Stimulated activated CD4-positive, alpha-beta T cell treated with anti-CD3 and anti-CD28 coated beads, Interleukin-4, amount 100 ng/mL, for 48 hours (primary cell): ENCODE results near the gene DET1.
"Not testable (repeated sequence)": the region's sequence is repeated elsewhere in the genome, so short reads cannot be mapped to it uniquely, and the experiment has no call there.

Experiments
- DNase-seq, 2 donors: peaks; one replicate each; pipeline ENCODE4 v3.0.0-alpha.2; 2020; ENCODE audit warnings: low read depth in 2 of 2

DET1 gene

GRCh38 chr15:88546248-88547129 is at the start of gene DET1:
DET1 (minus strand) TSS chr15:88546681; CDS start chr15:88531705, 14,976 bp downstream.
- DNase-seq = peak; percentile 93

DNA sequence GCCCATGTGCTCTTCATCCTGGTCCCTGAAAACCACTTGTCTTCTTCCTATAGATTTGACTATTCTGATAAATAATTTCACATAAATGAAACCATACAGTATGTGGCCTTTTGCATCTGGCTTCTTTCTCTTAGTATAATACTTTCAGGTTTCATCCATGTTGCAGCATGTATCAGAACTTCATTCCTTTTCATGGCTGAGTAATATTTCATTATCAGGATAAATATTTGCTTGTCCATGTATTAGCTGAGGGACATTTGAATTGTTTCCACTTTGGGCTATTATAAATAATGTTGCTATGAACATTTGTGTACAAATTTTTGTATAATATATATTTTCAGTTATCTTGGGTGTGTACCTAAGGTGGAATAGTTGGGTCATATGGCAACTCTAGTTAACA is 44.9 kb upstream of the DET1 start:
- DNase-seq = no peak

DNA sequence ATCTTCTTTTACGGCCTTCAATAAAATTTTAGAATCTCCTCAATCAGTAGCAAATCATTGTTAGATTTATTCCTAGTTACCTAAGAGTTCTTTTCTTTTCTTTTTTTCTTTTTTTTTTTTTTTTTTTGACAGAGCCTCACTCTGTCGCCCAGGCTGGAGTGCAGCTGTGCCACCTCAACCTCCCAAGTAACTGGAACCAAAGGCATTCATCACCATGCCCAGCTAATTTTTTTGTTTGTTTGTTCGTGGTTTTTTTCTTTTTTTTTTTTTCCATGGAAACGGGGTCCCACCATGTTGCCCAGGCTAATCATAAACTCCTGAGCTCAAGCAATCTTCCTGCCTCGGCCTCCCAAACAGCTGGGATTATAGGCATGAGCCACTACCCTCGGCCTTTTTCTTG is 44.3 kb upstream of the DET1 start:
- no peak for DNase-seq

DNA sequence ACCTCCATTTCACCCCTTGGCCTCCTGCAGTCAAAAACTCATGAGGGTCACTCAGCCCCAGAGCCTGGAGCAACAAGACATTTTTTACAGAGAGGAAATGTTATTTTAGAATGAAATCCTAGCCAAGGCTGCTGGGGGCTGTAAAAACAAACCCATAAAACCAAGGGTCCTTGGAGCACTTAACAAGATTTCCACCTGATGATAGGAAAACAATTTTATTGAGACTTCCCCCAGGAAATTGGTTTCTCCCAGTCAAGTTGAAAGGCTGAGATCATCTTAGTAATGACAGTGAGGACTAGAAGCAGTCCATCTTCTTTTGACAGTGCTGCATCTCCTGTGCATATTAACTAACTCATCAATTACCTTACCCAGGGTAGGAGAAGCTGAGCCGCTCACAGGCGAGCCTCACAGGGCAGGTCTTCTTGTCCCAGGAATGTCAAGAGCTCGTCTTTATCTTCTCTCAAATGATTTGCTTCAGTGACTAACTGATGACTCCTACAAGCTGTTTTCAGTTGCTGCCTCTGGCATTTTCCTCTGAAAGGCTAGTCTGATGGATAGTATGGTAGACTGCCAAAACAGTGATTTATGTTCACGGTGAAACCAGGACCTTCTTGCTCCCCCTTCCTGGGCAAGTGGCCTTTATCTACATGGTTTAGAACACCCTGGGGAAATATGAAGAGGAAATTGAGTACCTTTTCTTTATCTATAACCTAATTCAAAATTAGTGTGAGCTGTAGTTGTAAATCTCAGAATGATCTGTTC is 40.1 kb upstream of the DET1 start:
- DNase-seq = no peak

GRCh38 chr15:88580532-88580931 is 34.1 kb upstream of the DET1 start:
- no peak for DNase-seq

DNA sequence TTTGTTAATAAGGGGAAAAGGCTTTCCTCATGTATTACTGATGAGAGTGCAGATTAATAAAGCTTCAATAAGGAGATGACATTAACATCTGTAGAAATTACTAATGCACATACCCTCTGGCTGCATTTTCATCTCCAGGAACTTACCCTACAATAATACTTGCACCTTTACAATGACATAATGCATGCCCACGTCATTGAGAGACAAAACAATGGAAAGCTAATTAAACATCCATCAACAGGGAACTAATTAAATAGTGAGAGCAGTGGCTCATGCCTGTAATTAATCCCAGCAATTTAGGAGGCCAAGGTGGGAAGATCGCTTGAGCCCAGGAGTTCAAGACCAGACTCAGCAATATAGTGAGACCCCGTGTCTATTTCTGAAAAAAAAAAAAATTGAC is 32.8 kb upstream of the DET1 start:
- DNase-seq = no peak

- DNase-seq = no peak
These were observed 28.2 kb upstream of the DET1 start for GRCh38 chr15:88574655-88575054.

DNA sequence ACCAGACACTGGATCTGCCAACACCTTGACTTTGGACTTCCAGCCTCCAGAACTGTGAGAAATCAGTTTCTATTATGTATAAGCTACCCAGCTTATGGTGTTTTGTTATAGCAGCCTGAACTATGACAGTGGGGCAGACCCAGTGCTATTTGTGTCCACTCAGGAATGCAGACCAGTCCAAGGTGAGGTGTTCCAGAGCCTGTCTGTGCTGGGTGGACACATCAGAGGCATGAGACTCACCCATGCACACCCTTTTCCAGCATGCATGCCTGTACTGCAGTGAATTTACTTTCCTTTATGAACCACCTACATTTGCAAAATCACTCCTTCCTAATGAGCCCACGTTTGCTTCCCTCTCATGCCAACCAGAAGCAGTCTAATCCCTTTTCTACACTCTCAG is 27.6 kb upstream of the DET1 start:
- no peak for DNase-seq

- DNase-seq = no peak
These were observed 25.4 kb upstream of the DET1 start for GRCh38 chr15:88571852-88572259.

DNA sequence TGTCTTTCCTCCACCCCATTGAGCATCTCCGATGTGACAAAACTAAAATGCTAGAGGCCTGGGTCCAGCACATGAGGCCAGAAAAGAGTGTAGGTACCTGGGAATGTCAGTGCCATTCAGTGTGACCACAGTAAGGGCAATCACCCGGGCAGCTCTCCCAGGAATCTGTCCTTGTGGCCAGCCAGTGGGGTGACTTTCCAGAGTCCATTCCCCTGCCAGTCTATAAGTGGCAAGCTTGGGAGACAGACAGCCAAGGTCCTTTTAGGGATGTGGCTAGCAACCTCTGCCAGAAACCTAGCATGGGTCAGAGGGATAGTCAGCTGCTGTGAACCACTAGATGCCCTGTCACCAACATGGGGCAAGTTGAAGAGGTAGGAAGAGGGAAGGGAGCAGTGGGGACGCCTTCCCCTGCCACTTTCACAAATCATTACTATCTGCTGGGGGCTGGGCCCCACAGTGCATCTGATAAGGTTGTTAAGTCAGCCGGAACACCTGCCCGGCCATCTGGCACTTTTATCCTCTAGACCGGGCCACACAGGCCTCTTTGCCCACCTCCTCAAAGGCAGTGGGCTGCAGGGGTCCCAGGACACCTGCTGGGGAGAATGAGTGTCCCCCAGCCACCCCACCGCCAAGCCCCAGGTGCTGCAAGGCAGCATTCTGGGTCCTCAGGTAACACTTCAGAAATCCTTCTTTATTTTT is 24.8 kb upstream of the DET1 start:
- no peak for DNase-seq

DNA sequence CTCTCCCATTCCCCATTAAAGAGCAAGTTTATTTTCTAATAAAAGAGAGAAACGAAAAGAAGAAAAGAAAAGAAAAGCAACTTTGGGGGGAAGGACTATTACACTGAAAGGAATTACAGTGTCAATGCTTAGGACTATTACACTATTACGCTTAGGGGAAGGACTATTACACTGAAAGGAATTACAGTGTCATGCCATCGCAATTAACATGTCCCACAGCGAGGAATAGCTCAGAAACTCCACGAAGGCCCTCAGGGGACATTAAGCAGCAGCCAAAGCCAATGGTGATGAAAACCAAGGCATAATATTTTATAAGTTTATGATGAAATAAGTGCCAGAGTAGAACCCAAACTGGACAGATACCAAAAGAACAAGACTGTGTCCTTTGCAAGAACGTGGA is 22.1 kb upstream of the DET1 start:
- DNase-seq = no peak

DNA sequence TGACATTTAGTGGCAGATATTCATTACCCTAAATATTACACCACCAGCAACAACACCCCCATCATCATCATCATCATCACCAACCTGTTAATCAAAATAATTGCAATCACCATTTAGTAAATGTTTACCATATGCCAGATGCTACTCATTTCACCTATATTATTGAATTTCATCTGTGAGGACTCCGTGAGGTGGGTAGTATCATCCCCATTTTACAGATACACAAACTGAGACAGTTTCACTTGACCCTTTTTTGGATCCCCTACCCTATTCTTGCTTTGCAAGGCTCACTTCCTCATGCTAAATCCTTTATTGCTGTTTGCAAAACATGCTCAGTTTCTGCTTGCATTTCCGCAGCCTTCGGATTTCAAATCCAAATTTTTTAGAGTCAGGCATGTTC is 18.3 kb upstream of the DET1 start:
- no peak for DNase-seq

- DNase-seq = no peak
These were observed 17.2 kb upstream of the DET1 start for GRCh38 chr15:88563638-88564037.

- not testable (repeated sequence) for DNase-seq
These were observed 13.1 kb upstream of the DET1 start for GRCh38 chr15:88559565-88559964.

GRCh38 chr15:88558026-88558425 is 11.5 kb upstream of the DET1 start:
- DNase-seq = not testable (repeated sequence)

DNA sequence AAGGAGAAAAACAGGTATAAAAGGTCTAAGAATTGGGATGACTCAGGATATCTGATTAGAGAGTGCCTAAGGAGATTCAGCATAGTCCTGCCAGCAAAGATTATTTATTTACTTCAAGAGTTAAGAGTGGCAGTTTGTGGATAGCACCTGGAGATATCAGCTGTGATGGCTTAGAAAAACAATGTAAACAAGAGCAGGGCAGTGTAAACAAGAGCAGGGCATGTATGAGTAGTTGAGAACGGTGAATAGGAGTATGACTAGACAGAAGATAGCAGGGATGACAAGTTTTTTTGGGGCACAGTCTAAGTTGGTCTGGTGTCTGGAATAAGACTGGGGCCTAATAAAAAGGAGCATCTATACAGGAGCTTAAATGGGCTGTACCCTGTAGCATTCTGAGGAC is 1.5 kb upstream of the DET1 start:
- DNase-seq = not testable (repeated sequence)

GRCh38 chr15:88545578-88546247 is 768 bp downstream of the DET1 start:
- DNase-seq = not testable (repeated sequence)

GRCh38 chr15:88543065-88543776 is 3.3 kb downstream of the DET1 start:
- no peak for DNase-seq

DNA sequence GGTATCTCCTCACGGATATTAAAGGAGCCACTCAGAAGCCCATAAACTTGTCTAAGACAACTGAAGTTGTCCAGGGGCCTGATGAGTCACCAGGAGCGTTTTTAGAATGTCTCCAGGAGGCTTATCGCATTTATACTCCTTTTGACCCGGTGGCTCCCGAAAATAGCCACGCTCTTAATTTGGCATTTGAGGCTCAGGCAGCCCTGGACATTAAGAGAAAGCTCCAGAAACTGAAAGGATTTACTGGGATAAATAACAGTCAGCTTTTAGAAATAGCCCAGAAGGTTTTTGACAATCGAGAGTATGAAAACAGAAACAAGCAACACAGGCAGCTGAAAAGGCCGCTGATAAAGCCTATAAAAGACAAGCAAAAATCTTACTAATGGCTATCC is 4.1 kb downstream of the DET1 start:
- DNase-seq = no peak

GRCh38 chr15:88541709-88542341 is 4.7 kb downstream of the DET1 start:
- DNase-seq = no peak

GRCh38 chr15:88541111-88541510 is 5.4 kb downstream of the DET1 start:
- DNase-seq = not testable (repeated sequence)
